Gastroesophageal sphincter (tissue), 4 donors: ENCODE data around the gene IRF2. TPM values are rescaled to one million over a fixed set of nuclear protein-coding genes. Genes with fewer than 3 reads are reported as not detected.
A peak's percentile ranks its signal among the peaks of the same experiment; 100 is the strongest.

Experiments used
- ATAC-seq: fragments of 150-250 bp; one replicate; pipeline ENCODE4 v1.9.1; 2016; ENCODE audit warnings: mild to moderate bottlenecking, moderate library complexity
- H3K27ac ChIP-seq, 4 donors: fragments of 200-600 bp; sonication (generic) in 3 of 4; 1 replicate in 3 of 4; 2 replicates in 1 of 4; pipeline ENCODE4 v1.5.1; 2016 to 2019
- H3K27me3 ChIP-seq: fragments of 200-600 bp; sonication (generic); one replicate; pipeline ENCODE4 v1.5.1; 2019
- H3K36me3 ChIP-seq, 2 donors: fragments of 200-600 bp; sonication (generic); one replicate each; pipeline ENCODE4 v1.5.1; 2019; ENCODE audit warnings: control low read depth in 1 of 2
- H3K4me1 ChIP-seq, 3 donors: fragments of 200-600 bp; sonication (generic); 1 replicate in 2 of 3; 2 replicates in 1 of 3; pipeline ENCODE4 v1.5.1; 2016 to 2019; ENCODE audit warnings: control low read depth in 2 of 3
- H3K4me3 ChIP-seq, 2 donors: fragments of 200-600 bp; sonication (generic); one replicate each; pipeline ENCODE4 v1.5.1; 2019; ENCODE audit warnings: mild to moderate bottlenecking in 1 of 2, moderate library complexity in 1 of 2
- H3K9me3 ChIP-seq, 3 donors: fragments of 200-600 bp; sonication (generic); one replicate each; pipeline ENCODE4 v1.5.1; 2017 to 2019; ENCODE audit warnings: control low read depth in 2 of 3
- CTCF ChIP-seq, 4 experiments: fragments of 200-600 bp in 2 of 4; fragments of 450-650 bp in 2 of 4; sonication (generic) in 1 of 4; IDR thresholded peaks; one replicate each; pipeline ENCODE4 v1.5.1; 2017 to 2019; ENCODE audit warnings: antibody characterized with exemption in 4 of 4, mild to moderate bottlenecking in 2 of 4, moderate library complexity in 2 of 4
- EP300 ChIP-seq: sonication (generic); formaldehyde crosslinking; IDR thresholded peaks from one replicate; pipeline ENCODE4 v1.6.1; 2017; ENCODE audit warnings: antibody characterized with exemption, mild to moderate bottlenecking
- POLR2A ChIP-seq, 2 donors: fragments of 450-650 bp; IDR thresholded peaks; one replicate each; pipeline ENCODE4 v1.6.1; 2017; ENCODE audit warnings: antibody characterized with exemption in 2 of 2, mild to moderate bottlenecking in 2 of 2, moderate library complexity in 1 of 2
- POLR2AphosphoS5 ChIP-seq: sonication (generic); formaldehyde crosslinking; IDR thresholded peaks from one replicate; pipeline ENCODE4 v1.6.1; 2017; ENCODE audit warnings: antibody characterized with exemption
- WGBS, 2 donors: methylation state at CpG; one replicate each; pipeline ENCODE4 v1.1.5; 2018; ENCODE audit warnings: low coverage in 1 of 2; 5-methylcytosine and 5-hydroxymethylcytosine counted together
- total RNA-seq, 4 donors: library from RNA; depleted of rRNA; stranded (reverse); fragments of >200 nt; gene quantifications; one replicate each; pipeline ENCODE4 v1.1.0, GENCODE V29; 2016

The IRF2 gene
- total RNA-seq, 4 donors from 2014 or later: 34.1 to 41.7 (median 35.4) TPM

- Histone ChIP-seq H3K9me3 (no peaks in the 10 kb centered on the region), H3K27ac (no peak overlapping the region), H3K4me1 (peaks cover 0 to 93% (median 14%) of the 10 kb centered on the region in 3 donors), H3K36me3 (no peaks in the 10 kb centered on the region), H3K27me3 (no peaks in the 10 kb centered on the region), H3K4me3 (no peak overlapping the region)
- WGBS, 2 donors: 97 to 100% methylated on average over 4 to 5 of the region's 11 CpGs
- TF ChIP-seq POLR2A (IDR thresholded peaks at IDR 0.05): no peak
- no peak for TF ChIP-seq CTCF (IDR thresholded peaks at IDR 0.05)
- no peak for TF ChIP-seq POLR2AphosphoS5
- no peak for TF ChIP-seq EP300
- no peak for ATAC-seq
Measured at GRCh38 chr4:184444953-184445309, 29.4 kb downstream of the IRF2 start.

- Histone ChIP-seq H3K4me1 (peaks cover 0 to 93% (median 14%) of the 10 kb centered on the region in 3 donors), H3K9me3 (no peaks in the 10 kb centered on the region), H3K27me3 (no peaks in the 10 kb centered on the region), H3K4me3 (no peak overlapping the region), H3K27ac (no peak overlapping the region), H3K36me3 (no peaks in the 10 kb centered on the region)
- no peak for ATAC-seq
- TF ChIP-seq EP300 (no peak), POLR2A (IDR thresholded peaks at IDR 0.05) (no peak), CTCF (IDR thresholded peaks at IDR 0.05) (no peak), POLR2AphosphoS5 (no peak)
- WGBS, 2 donors: 87 to 92% methylated on average over 2 to 3 of the region's 5 CpGs
Measured at GRCh38 chr4:184444215-184444952, 30.0 kb downstream of the IRF2 start.

GRCh38 chr4:184443318-184443717 is 31.0 kb downstream of the IRF2 start:
- no peaks in the 10 kb centered on the region for H3K9me3 ChIP-seq
- no peaks in the 10 kb centered on the region for H3K36me3 ChIP-seq
- peaks cover 0 to 93% (median 10%) of the 10 kb centered on the region in 3 donors for H3K4me1 ChIP-seq
- no peak for TF ChIP-seq POLR2A (IDR thresholded peaks at IDR 0.05)
- no peak for TF ChIP-seq POLR2AphosphoS5
- no peak for TF ChIP-seq EP300
- TF ChIP-seq CTCF (IDR thresholded peaks at IDR 0.05): no peak
- ATAC-seq: no peak
- H3K27ac ChIP-seq: no peak overlapping the region
- no peak overlapping the region for H3K4me3 ChIP-seq
- WGBS, 2 donors: 95 to 100% methylated on average over 2 of the region's 2 CpGs
- no peaks in the 10 kb centered on the region for H3K27me3 ChIP-seq

- peak overlapping the region in 1 of 4 donors; percentile 10 for H3K27ac ChIP-seq
- H3K27me3 ChIP-seq: no peaks in the 10 kb centered on the region
- H3K4me3 ChIP-seq: no peak overlapping the region
- peaks cover 0 to 93% (median 10%) of the 10 kb centered on the region in 3 donors for H3K4me1 ChIP-seq
- H3K9me3 ChIP-seq: no peaks in the 10 kb centered on the region
- no peaks in the 10 kb centered on the region for H3K36me3 ChIP-seq
- TF ChIP-seq EP300 (no peak), POLR2A (IDR thresholded peaks at IDR 0.05) (no peak), POLR2AphosphoS5 (no peak), CTCF (IDR thresholded peaks at IDR 0.05) (no peak)
- no peak for ATAC-seq
- 67 to 72% methylated on average over 3 of the region's 3 CpGs for whole genome bisulfite sequencing, 2 donors
Measured at GRCh38 chr4:184442314-184442635, 32.1 kb downstream of the IRF2 start.
